ENCODE results near the gene RAF1.

DNA sequence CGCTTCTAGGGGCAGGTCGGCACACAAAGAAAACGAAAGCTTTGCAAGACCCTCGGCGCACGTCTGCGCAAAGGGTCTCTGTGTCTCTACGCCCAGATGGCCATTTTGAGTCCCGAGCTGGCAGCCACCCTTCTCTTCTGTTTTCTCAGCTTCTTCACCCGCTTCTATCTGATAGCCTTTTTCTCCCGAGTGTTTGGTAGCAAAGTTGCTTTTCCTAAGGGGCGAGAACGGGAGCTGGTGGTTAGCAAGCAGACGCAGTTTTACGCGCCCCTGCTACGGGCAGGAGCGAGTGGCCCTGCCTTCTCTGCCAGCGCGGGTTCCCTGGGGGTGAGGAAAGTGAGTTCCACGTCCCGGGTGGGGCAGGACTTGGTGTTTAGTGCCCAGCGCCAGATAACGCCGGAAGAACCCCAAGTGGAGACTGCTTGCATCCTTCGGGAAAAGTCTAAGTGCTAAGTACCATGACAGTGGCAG lies 110.0 kb downstream of the RAF1 start:
- TF ChIP-seq, protein P1, sequence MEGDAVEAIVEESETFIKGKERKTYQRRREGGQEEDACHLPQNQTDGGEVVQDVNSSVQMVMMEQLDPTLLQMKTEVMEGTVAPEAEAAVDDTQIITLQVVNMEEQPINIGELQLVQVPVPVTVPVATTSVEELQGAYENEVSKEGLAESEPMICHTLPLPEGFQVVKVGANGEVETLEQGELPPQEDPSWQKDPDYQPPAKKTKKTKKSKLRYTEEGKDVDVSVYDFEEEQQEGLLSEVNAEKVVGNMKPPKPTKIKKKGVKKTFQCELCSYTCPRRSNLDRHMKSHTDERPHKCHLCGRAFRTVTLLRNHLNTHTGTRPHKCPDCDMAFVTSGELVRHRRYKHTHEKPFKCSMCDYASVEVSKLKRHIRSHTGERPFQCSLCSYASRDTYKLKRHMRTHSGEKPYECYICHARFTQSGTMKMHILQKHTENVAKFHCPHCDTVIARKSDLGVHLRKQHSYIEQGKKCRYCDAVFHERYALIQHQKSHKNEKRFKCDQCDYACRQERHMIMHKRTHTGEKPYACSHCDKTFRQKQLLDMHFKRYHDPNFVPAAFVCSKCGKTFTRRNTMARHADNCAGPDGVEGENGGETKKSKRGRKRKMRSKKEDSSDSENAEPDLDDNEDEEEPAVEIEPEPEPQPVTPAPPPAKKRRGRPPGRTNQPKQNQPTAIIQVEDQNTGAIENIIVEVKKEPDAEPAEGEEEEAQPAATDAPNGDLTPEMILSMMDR (IDR thresholded peaks at IDR 0.05): no peak
- no peak for TF ChIP-seq POLR2A (IDR thresholded peaks at IDR 0.05)

Data from uterus (tissue), 2 donors.